Activated naive CD8-positive, alpha-beta T cell treated with anti-CD3 and anti-CD28 coated beads for 36 hours (primary cell): ENCODE results near the gene WDR70. TPM values are rescaled to one million over a fixed set of nuclear protein-coding genes. Genes with fewer than 3 reads are reported as not detected.
"Not testable (repeated sequence)": the region's sequence is repeated elsewhere in the genome, so short reads cannot be mapped to it uniquely, and the experiment has no call there.

Source experiments
- DNase-seq: peaks from one replicate; pipeline ENCODE4 v3.0.0; 2021
- H3K27ac Mint-ChIP-seq: one replicate; pipeline ENCODE4 v1.8.0; 2022; ENCODE audit warnings: mild to moderate bottlenecking, moderate library complexity, mixed read lengths
- H3K27me3 Mint-ChIP-seq: one replicate; pipeline ENCODE4 v1.8.0; 2022; ENCODE audit warnings: mild to moderate bottlenecking, mixed read lengths
- H3K36me3 Mint-ChIP-seq: one replicate; pipeline ENCODE4 v1.8.0; 2021; ENCODE audit warnings: mild to moderate bottlenecking, mixed read lengths
- H3K4me1 Mint-ChIP-seq: one replicate; pipeline ENCODE4 v1.8.0; 2021; ENCODE audit warnings: mixed read lengths
- H3K4me3 Mint-ChIP-seq: one replicate; pipeline ENCODE4 v1.8.0; 2022; ENCODE audit warnings: mild to moderate bottlenecking, moderate library complexity, mixed read lengths
- H3K9me3 Mint-ChIP-seq: one replicate; pipeline ENCODE4 v1.8.0; 2022; ENCODE audit warnings: mixed read lengths
- total RNA-seq, 2 experiments: library from RNA; stranded (reverse); gene quantifications; one replicate each; pipeline ENCODE4 v1.2.3, GENCODE V29; 2021

The WDR70 gene
- total RNA-seq, 2 experiments from 2014 or later, result 36.2 to 36.8 TPM

DNA sequence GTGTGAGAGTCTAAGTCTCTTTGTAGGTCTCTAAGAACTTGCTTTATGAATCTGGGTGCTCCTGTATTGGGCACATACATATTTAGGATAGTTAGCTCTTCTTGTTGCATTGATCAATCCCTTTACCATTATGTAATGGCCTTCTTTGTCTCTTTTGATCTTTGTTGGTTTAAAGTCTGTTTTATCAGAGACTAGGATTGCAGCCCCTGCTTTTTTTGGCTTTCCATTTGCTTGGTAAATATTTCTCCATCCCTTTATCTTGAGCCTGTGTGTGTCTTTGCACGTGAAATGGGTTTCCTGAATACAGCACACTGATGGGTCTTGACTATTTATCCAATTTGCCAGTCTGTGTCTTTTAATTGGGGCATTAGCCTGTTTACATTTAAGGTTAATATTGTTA is 275.4 kb downstream of the WDR70 start:
- DNase-seq, H3K4me1 Mint-ChIP-seq, H3K27ac Mint-ChIP-seq, H3K4me3 Mint-ChIP-seq, H3K27me3 Mint-ChIP-seq: not testable (repeated sequence)
- peaks cover 62% of the 10 kb centered on the region for H3K36me3 Mint-ChIP-seq
- peaks cover 32% of the 10 kb centered on the region for H3K9me3 Mint-ChIP-seq

DNA sequence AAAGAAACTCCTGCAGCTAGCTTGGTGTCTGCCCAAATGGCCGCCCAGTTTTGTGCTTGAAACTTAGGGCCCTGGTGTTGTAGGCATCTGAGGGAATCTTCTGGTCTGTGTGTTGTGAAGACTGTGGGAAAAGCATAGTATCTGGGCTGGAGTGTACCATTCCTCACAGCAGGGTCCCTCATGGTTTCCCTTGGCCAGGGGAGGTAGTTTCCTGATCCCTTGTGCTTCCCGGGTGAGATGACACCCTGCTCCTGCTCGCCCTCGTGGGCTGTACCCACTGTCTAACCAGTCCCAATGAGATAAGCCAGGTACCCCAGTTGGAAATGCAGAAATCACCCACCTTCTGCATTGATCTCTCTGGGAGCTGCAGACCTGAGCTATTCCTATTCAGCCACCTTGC is 277.9 kb downstream of the WDR70 start:
- H3K4me1 Mint-ChIP-seq, result peaks cover 3% of the 10 kb centered on the region
- no peak overlapping the region for H3K4me3 Mint-ChIP-seq
- no peaks in the 10 kb centered on the region for H3K27me3 Mint-ChIP-seq
- H3K9me3 Mint-ChIP-seq, result peaks cover 27% of the 10 kb centered on the region
- DNase-seq, result no peak
- peaks cover 42% of the 10 kb centered on the region for H3K36me3 Mint-ChIP-seq
- no peak overlapping the region for H3K27ac Mint-ChIP-seq

DNA sequence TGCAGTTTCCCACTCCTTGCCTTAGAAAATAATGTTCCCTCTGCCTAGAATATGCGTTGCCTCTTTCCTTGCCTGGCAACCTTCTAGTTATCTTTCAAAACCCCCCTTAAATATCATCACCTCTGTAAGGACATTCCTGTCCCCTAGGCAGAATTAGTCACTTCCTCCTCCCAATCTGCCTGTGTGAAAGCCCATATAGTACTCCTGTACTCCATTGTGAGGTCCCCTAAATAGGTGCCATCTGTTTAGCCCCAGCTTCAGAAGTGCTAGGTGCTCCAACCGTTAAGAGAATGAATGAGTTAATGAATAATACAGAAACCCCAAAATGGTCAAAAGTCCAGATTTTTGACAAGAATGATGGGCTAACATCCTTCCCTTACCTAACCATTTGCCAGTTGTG is 279.3 kb downstream of the WDR70 start:
- peaks cover 14% of the 10 kb centered on the region for H3K9me3 Mint-ChIP-seq
- no peaks in the 10 kb centered on the region for H3K27me3 Mint-ChIP-seq
- no peak overlapping the region for H3K27ac Mint-ChIP-seq
- peaks cover 28% of the 10 kb centered on the region for H3K36me3 Mint-ChIP-seq
- H3K4me1 Mint-ChIP-seq, result peaks cover 3% of the 10 kb centered on the region
- no peak for DNase-seq
- no peak overlapping the region for H3K4me3 Mint-ChIP-seq

DNA sequence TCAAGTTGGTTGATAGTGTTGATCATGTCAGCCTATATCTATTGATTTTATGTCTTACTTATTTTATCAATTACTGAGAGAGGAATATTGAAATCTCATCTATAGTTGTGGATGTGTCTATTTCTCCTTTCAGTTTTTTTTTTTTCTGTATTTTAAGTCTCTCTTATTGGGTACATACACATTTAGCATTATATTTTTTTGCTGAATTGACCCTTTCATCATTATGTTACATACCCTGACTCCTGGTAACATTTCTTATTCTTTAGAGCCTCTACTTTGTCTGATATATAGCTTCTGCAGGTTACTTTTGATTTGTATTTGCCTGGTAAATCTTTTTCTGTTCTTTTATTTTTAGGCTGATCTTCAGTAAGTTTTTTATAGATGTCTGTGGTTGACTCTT is 281.2 kb downstream of the WDR70 start:
- Mint-ChIP-seq H3K4me3 (no peak overlapping the region), H3K27me3 (no peaks in the 10 kb centered on the region), H3K36me3 (peaks cover 13% of the 10 kb centered on the region), H3K27ac (no peak overlapping the region), H3K4me1 (peaks cover 3% of the 10 kb centered on the region), H3K9me3 (peaks cover under 1% of the 10 kb centered on the region)
- no peak for DNase-seq

DNA sequence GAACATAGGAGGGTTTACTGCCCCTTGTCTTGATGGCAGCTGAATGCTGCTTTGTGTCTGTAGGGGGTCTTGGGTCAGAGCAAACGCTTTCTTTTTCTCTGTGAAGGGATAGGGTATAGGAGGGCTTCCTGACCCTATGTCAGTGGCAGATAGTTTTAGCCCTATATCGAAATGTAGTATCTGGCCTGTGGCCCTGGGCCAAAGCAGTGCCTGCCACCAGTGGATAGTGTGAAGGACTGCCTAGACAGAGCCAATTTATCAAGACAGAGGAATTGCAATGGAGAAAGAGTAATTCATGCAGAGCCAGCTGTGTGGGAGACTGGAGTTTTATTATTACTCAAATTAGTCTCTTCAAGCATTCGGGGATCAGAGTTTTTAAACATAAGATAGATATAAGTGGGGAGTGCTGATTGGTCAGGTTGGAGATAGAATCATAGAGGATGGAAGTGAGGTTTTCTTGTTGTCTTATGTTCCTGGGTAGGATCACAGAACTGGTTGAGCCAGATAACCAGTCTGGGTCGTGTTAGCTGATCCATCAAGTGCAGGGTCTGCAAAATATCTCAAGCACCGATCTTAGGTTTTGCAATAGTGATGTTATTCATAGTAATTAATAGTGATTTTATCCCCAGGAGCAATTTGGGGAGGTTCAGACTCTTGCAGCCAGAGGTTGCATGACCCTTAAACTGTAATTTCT is 282.3 kb downstream of the WDR70 start:
- no peaks in the 10 kb centered on the region for H3K27me3 Mint-ChIP-seq
- peaks cover 3% of the 10 kb centered on the region for H3K4me1 Mint-ChIP-seq
- no peaks in the 10 kb centered on the region for H3K9me3 Mint-ChIP-seq
- DNase-seq, result no peak
- H3K27ac Mint-ChIP-seq, result no peak overlapping the region
- no peak overlapping the region for H3K4me3 Mint-ChIP-seq
- H3K36me3 Mint-ChIP-seq, result peaks cover 9% of the 10 kb centered on the region

DNA sequence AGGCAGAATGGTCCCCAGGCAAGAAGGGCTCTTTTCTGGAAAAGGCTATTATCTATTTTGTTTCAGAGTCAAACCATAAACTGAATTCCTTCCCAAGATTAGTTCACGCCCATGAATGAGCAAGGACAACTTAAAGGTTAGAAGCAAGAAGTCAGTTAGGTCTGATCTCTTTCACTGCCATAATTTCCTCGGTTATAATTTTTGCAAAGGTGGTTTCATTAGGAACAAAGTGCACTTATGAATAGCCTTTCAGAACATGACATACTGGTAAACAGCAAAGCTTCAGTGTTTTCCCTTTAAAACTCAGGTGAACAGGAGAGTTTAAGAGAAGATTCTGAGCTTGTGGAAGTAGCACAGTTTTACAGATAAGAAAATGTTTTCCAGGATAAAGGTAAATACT is 282.8 kb downstream of the WDR70 start:
- Mint-ChIP-seq H3K4me3 (no peak overlapping the region), H3K27me3 (no peaks in the 10 kb centered on the region), H3K9me3 (no peaks in the 10 kb centered on the region), H3K27ac (no peak overlapping the region), H3K4me1 (peaks cover 3% of the 10 kb centered on the region), H3K36me3 (peaks cover 9% of the 10 kb centered on the region)
- no peak for DNase-seq

DNA sequence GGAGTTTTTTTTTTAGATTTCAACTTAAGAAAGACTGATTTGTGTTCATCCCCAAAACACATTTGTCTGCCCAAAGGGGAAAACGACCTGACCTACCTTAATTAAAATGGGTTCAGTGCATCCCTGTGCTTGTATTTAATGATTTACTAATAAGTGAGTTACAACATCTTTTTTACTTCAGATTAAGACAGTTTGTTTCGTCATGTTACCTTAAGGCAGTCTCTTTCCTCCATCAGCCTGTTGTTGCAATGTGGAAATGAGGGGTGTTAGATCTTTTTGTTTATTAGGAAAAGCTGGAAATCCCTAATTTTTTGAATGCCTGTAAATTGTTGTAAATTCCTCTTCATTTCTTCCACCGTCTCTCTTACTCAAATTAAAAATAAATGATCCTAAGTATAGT is 283.2 kb downstream of the WDR70 start:
- no peaks in the 10 kb centered on the region for H3K9me3 Mint-ChIP-seq
- DNase-seq, result no peak
- H3K4me1 Mint-ChIP-seq, result peaks cover 3% of the 10 kb centered on the region
- no peaks in the 10 kb centered on the region for H3K27me3 Mint-ChIP-seq
- H3K36me3 Mint-ChIP-seq, result peaks cover 9% of the 10 kb centered on the region
- no peak overlapping the region for H3K27ac Mint-ChIP-seq
- H3K4me3 Mint-ChIP-seq, result no peak overlapping the region

DNA sequence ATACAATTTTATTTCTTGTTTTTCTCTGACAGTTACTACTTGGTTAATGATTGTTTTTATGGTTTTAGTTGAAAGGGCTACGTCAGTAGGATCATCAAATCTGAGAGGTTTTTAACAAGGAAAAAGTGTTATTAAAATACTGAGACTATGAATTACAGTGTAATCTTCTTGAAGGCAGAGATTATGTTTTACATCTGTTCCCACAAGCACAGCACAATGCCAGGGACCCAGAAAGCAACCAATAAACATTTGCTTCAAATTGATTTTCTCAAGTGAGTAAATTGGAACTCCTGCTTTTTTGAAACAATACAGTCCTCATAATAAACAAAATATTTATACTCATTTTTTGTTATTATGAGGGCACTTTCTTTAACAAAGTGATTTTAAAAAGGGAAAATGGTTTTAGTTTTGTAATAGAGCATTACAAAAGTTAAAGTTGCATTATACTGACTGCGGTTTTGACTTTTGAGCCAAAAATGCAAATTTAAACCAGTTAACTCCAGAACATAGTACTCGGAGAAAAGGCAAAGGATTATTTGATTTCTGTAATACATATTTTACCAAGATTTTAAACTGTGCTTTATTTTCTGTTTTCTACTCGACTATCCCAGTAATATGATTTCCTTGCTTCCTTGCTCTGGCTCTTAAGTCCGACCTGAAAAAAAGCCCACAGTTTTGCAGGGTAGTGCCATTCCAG is 283.8 kb downstream of the WDR70 start:
- H3K27ac Mint-ChIP-seq, result no peak overlapping the region
- DNase-seq, result no peak
- H3K4me1 Mint-ChIP-seq, result peaks cover 3% of the 10 kb centered on the region

DNA sequence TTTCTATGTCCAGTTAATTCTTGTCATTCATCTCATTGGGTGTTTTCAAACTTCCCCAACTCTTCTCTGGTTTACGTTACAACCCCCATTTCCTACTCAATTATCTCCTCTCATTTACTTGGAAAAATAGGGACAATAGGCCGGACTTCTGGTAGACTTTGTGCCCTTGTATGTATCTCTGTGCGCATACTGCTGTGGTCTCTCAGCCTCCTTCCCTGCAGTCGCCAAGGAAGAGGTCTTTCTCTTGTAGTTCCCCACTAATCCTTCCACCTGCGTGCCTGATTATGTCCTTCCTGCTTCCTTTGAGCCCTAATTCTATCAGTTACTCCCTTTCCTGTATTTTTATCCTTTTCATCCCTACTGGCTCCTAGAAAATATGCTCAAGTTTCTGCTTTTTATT is 284.4 kb downstream of the WDR70 start:
- no peak for DNase-seq
- peaks cover 12% of the 10 kb centered on the region for H3K36me3 Mint-ChIP-seq
- H3K9me3 Mint-ChIP-seq, result no peaks in the 10 kb centered on the region
- no peak overlapping the region for H3K4me3 Mint-ChIP-seq
- H3K27me3 Mint-ChIP-seq, result no peaks in the 10 kb centered on the region
- H3K27ac Mint-ChIP-seq, result no peak overlapping the region
- no peaks in the 10 kb centered on the region for H3K4me1 Mint-ChIP-seq

More for the DNA sequence above, 283.8 kb downstream of the WDR70 start:
- Mint-ChIP-seq H3K36me3 (peaks cover 9% of the 10 kb centered on the region), H3K9me3 (no peaks in the 10 kb centered on the region), H3K4me3 (no peak overlapping the region), H3K27me3 (no peaks in the 10 kb centered on the region)

DNA sequence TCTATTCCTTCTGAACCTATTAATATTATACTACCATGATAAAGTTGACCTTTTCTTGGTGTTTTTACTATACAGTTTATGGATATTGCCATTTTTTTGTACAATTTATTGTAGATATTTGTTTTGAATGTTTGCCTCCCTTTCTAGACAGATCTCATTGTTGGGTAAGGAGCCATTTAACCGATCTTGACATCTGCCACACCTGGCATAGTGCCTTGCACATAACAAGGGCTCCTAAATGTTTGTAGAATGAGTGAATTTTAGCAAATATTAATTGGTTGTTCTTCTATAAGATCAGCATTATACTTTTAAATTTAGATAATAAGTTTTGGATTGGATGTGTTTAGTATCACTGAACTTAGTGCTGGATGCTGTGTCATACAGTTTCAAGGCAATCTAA is 285.4 kb downstream of the WDR70 start:
- H3K9me3 Mint-ChIP-seq, result no peaks in the 10 kb centered on the region
- H3K27ac Mint-ChIP-seq, result no peak overlapping the region
- peaks cover 15% of the 10 kb centered on the region for H3K36me3 Mint-ChIP-seq
- no peak for DNase-seq
- no peaks in the 10 kb centered on the region for H3K27me3 Mint-ChIP-seq
- H3K4me1 Mint-ChIP-seq, result no peaks in the 10 kb centered on the region
- no peak overlapping the region for H3K4me3 Mint-ChIP-seq

DNA sequence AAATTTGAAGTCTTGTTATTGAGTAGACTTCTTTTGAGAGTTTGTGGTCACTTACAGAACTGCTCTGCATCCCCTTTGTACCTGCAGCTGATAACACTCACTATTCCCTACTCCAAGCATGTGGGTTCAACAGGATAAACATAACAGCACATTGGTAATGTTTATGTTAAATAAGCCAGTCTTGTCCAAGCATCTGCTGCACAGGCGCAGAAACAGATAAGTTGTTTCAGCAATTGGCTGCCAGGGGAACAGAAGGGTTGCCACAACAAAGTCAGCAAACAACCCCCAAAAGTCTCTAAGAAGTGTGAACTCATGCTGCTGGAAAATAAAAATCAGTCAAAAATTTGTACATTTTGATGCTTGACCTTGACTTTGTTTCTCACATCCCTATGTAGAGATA is 286.2 kb downstream of the WDR70 start:
- Mint-ChIP-seq H3K27me3 (no peaks in the 10 kb centered on the region), H3K36me3 (peaks cover 19% of the 10 kb centered on the region), H3K4me3 (no peak overlapping the region), H3K4me1 (peaks cover 4% of the 10 kb centered on the region), H3K27ac (no peak overlapping the region), H3K9me3 (peaks cover 1% of the 10 kb centered on the region)
- no peak for DNase-seq

DNA sequence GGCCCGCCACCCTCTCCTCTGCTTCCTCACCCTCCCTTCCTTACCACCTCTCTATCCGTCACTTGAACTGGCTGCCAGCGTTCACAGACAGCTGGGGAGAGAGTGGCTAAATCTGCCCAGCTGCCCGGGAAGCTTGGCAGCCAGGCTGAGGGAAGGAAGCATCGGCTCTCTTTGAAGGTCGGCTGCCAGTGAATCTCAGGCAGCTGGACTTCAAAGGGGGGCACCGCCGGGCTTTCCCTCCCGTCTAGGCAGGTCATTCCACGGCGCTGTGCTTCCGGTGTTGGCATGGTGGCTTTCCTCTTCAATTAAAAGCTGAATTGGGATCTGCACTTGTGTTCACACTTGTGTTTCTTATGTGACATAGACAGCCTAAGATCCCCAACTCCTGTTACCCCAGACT is 286.8 kb downstream of the WDR70 start:
- no peak for DNase-seq
- no peak overlapping the region for H3K4me3 Mint-ChIP-seq
- no peaks in the 10 kb centered on the region for H3K27me3 Mint-ChIP-seq
- H3K4me1 Mint-ChIP-seq, result peaks cover 5% of the 10 kb centered on the region
- H3K36me3 Mint-ChIP-seq, result peaks cover 21% of the 10 kb centered on the region
- H3K9me3 Mint-ChIP-seq, result peaks cover 1% of the 10 kb centered on the region
- H3K27ac Mint-ChIP-seq, result no peak overlapping the region

DNA sequence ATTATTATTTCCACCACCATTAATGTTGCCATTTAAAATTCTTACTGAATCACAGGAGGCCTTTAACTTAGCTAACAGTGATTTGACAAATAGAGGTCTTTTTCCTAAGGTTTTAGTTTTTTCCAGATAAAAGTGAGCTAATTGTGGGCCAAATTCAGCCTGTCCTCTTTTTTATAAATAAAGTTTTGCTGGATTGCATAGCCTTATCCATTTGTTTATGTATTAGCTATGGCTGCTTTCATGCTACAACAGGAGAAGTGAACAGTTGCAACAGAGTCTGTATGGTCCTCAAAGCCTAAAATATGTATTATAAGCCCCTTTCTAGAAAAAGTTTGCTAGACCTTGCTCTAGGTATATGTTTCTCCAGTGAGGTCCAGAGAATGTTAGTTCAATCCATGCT is 288.3 kb downstream of the WDR70 start:
- H3K4me1 Mint-ChIP-seq, result peaks cover 16% of the 10 kb centered on the region
- peaks cover 21% of the 10 kb centered on the region for H3K36me3 Mint-ChIP-seq
- peaks cover 1% of the 10 kb centered on the region for H3K9me3 Mint-ChIP-seq
- H3K4me3 Mint-ChIP-seq, result no peak overlapping the region
- DNase-seq, result no peak
- H3K27me3 Mint-ChIP-seq, result no peaks in the 10 kb centered on the region
- H3K27ac Mint-ChIP-seq, result no peak overlapping the region

DNA sequence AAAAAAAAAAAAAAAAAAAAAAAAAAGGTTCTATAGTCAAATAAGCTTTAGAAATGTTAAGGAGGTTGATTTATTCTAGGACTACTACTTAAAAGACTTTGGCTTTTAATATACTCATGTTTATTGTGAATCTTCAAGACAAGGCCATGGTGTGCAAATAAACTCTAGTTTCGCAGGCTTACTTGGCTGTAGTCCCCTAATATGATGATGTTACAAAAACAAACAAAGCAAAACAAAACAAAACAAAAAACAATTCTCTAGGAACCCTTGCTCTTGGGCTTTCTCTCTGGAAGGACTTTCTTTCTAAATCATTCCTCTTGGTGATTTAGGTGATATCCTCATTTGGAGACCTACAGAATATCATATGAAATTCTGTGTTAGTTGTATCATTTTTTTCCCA is 288.7 kb downstream of the WDR70 start:
- no peaks in the 10 kb centered on the region for H3K27me3 Mint-ChIP-seq
- no peak for DNase-seq
- H3K4me3 Mint-ChIP-seq, result no peak overlapping the region
- H3K27ac Mint-ChIP-seq, result no peak overlapping the region
- peaks cover 18% of the 10 kb centered on the region for H3K4me1 Mint-ChIP-seq
- peaks cover 1% of the 10 kb centered on the region for H3K9me3 Mint-ChIP-seq
- H3K36me3 Mint-ChIP-seq, result peaks cover 21% of the 10 kb centered on the region

DNA sequence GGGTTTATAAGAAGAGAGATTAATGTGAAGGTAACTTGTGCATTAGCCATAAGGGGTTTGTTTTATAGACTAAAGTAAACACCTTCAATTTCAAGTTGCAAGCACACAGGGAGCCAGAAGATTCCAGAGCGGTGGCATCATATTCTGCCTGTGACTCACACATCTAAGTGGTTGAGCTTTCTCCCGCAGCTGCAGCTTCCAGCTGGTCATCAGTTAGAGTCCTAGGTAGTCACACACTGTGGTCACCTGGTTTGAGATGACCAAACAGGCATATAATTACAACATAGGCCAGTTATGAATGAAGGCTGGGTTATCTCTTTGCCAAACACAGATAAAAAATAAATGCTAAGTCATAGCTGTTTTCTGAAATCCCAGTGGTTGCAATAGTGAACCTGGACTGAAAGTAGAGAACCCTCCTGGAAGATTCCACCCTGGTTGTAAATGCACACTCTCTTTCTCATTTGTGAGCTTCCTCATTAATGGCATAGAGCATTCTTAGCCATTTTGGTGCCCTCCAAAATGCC is 289.5 kb downstream of the WDR70 start:
- Mint-ChIP-seq H3K27ac (no peak overlapping the region), H3K4me1 (peaks cover 18% of the 10 kb centered on the region), H3K36me3 (peaks cover 22% of the 10 kb centered on the region), H3K27me3 (no peaks in the 10 kb centered on the region), H3K9me3 (peaks cover 1% of the 10 kb centered on the region), H3K4me3 (no peak overlapping the region)
- no peak for DNase-seq

DNA sequence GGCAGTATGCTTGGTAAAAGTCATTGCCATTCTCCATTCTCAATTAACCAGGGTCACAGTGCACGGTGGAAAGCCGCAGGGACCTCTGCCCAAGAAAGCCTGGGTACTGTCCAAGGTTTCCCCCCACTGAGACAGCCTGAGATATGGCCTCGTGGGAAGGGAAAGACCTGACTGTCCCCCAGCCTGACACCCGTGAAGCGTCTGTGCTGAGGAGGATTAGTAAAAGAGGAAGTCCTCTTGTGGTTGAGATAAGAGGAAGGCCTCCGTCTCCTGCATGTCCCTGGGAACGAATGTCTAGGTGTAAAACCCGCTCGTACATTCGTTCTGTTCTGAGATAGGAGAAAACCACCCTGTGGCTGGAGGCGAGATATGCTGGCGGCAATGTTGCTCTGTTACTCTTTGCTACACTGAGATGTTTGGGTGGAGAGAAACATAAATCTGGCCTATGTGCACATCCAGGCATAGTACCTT is 293.0 kb downstream of the WDR70 start:
- H3K36me3 Mint-ChIP-seq, result peaks cover 27% of the 10 kb centered on the region
- not testable (repeated sequence) for H3K27ac Mint-ChIP-seq, H3K27me3 Mint-ChIP-seq, H3K9me3 Mint-ChIP-seq, H3K4me3 Mint-ChIP-seq
- DNase-seq, result peak; percentile 3
- peaks cover 18% of the 10 kb centered on the region for H3K4me1 Mint-ChIP-seq
